HG02571 (cell line): ENCODE results near the gene ART4.

Experiments used
- ATAC-seq: cut with Tn5 transposase; IDR thresholded peaks from one replicate; pipeline ENCODE4 v1.9.1; 2021; ENCODE audit warnings: mild to moderate bottlenecking, moderate library complexity; ENCODE audit not compliant: unreplicated experiment

ART4 gene

DNA sequence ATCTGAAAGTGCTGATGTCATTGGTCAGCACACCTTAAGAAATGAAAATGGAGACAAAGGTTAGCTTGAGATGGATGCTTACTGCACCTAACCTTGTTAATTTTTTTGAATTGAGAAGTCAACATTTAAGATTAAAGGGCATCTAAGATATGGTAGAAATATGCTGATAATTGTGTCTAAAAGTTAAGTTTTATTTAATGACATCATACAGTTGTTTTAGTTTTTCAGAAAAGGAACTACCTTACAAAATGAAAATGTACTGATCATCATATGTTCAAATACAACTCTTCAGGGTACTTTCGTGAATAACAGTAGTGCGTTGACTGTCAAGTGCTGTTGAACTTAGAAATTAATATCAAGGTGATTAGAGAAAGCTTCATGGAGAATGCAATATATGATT lies 31.8 kb downstream of the ART4 start:
- ATAC-seq, result no peak

DNA sequence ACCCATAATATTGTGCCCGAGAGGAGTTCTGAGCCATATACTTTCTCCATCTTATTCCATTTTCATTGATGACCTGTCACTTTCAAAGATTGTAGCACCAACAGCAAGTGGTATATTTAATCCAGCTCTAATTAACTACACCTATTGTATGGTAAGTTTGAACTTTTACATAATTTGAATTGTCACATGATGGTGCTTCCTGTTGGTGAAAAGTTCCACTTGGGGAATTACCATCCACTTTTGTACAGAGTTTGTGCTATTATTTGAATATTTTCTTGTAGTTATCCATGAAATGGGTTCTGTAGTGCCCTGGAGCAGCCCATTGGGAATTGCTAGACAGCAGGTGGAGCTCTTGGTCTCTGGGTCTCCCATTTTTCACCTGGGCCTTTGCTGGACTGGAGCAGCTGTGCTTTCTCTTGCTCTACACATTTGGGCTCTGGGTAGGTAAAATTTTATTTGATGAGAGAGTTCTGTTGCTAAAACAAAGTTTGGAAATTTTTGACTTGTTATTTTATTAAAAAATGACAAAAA lies 32.3 kb downstream of the ART4 start:
- ATAC-seq, result no peak

GRCh38 chr12:14810167-14810952 lies 33.0 kb downstream of the ART4 start:
- ATAC-seq, result no peak

DNA sequence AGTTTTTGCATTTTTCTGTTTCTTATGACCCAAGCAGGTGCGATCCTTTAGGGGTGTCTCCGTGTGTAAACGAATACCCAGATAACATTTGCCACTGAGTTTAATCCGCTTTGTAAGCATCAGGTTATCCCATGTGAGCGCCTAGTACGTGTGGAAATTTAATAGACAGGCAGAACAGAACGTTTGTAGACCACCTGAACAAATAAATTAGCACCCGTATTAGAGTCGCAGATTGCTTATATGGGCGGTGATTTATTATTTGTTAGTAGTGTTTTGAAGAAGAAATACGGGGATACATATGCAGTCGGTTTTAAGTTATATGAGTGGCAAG lies 39.5 kb downstream of the ART4 start:
- ATAC-seq, result peak; percentile 7

- peak; percentile 99 for ATAC-seq
Measured at GRCh38 chr12:14803011-14803829, 40.1 kb downstream of the ART4 start, which contains the start of the genes C12orf60 and WBP11. Gene C12orf60 (plus strand): TSS chr12:14803670. CDS start chr12:14822936, 19,266 bp downstream. Gene WBP11 (minus strand): TSS chr12:14803478. CDS start chr12:14801383, 2,095 bp downstream.

- ATAC-seq, result no peak
Measured at GRCh38 chr12:14802721-14803010, 40.7 kb downstream of the ART4 start.

DNA sequence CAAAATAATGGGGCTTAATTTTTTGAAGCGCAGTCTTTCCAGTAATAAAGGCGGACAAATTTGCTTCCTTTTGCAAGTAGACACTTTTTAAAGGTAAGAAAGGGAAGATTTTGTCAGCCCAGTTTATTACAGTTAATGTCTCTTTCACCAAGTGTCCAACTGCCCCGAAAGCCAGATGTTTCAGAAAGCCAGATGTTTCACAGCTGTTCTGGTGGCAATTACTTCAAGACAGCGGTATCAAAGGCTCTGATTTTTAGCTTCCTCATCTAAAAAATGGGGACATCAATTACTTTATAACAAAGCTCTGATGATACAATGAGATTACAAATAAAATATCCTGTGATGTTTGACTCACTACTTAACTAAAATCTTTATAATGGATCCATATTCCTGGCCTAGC lies 41.1 kb downstream of the ART4 start:
- ATAC-seq, result no peak

GRCh38 chr12:14795028-14795448 lies 48.3 kb downstream of the ART4 start:
- no peak for ATAC-seq

DNA sequence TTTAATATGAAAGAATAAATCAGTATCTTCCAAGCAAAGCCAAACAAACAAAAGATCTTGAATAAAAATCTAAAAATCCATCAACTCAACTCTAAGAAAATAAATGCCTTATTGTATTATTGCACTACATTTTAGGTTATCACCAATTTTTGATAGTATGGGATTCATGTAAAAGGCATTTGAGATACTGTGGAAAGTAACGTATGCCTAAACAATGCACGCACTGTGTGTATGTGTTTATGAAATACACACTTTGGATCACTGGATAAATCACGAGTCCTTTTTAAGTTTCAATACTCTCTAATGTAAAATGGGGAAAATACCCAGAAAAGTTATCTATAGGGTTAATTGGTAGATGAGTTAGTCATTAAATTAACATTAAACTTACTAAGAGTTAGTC lies 57.8 kb downstream of the ART4 start:
- ATAC-seq, result no peak

GRCh38 chr12:14784471-14784870 lies 58.9 kb downstream of the ART4 start:
- no peak for ATAC-seq

DNA sequence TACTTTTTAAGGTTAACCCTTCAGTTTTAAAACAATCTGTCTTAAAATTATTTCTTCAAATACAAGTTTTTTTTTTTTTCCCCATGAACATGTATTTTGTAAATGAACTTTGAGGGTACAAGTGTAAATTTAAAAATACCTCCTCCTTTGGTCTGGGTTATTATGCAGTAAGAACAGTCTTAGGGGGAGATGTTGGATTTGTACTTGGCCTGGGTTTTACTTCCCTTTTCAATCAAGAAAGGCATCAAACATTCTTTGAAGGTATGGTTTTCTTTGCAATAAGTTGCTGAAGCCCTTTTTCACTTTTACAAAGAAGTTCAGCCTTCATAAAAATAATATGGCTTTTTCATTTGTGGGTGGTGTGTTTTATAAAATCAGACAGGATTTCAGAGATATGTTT lies 60.6 kb downstream of the ART4 start:
- no peak for ATAC-seq

DNA sequence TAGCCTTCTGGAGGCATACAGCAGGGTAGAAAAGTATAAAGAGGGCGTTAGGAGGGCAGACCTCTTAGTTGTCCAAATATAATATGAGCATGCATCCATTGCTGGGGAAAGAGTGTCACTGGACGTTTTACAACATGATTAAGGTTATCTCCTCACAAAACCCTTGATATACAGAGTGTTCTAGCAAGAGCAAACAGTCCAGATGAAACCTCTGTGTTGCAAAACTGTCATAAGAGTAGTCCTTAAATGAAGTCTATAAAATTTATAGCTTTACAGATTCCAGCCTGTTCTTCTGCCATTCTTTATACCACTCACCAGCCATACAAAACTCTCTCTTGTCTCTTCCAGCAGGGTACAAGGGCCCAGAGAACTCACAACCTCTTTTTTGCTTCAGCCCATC lies 61.8 kb downstream of the ART4 start:
- no peak for ATAC-seq

DNA sequence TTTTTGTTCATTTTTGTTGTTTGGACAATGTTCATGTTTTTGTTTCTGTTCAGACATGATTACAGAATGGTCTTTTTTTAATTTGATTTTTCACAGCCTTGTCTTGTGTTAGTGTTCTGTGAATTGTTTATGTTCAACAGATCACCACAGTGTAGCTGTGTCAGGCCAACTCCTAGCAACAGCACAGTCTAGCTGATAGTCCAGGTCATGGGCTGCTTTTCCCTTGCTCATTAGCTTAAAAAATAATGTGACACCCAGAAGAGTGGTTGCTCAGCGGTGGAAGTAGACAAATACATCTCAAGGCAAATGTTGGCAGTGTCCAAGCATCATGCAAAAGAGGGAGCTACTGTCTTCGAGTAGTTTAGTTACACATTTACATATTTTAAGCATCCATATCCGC lies 62.5 kb downstream of the ART4 start:
- no peak for ATAC-seq

DNA sequence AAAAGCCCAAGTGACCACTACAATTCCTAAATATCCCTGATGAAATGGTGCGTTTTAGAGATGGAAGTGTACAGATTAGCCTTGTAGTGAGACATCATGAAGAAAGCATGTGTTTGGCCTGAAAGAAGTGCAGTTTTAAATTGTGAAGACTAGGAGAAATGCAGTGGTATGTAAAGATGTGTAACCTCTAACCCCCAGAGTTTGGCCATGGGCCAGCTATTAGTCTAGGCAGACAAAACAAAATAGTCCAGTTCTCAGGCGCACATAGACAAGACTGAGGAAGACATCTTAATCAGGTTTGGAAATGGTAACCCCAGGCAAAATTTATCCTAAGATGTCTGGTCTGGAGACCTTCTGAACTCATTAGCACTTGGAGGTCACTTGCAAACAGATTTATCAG lies 63.5 kb downstream of the ART4 start:
- no peak for ATAC-seq

DNA sequence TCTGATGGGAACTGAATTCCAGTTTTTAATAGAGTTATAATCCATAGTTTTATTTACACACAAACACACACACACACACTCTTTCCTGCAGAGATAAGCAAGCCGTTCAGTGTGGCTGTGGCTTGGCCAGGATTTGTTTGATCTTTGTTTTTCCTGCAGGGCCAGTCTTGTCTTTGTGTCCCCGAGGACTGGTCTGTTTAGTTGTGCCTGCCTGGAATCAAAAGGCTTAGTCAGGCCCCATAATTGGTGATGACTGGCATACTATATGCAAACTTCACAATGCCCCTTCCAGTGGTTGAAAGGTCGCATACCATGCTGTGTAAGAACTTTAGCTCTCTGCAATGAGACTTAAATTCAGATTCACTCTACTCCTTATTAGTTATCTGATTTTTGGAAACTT lies 66.1 kb downstream of the ART4 start:
- ATAC-seq, result no peak

DNA sequence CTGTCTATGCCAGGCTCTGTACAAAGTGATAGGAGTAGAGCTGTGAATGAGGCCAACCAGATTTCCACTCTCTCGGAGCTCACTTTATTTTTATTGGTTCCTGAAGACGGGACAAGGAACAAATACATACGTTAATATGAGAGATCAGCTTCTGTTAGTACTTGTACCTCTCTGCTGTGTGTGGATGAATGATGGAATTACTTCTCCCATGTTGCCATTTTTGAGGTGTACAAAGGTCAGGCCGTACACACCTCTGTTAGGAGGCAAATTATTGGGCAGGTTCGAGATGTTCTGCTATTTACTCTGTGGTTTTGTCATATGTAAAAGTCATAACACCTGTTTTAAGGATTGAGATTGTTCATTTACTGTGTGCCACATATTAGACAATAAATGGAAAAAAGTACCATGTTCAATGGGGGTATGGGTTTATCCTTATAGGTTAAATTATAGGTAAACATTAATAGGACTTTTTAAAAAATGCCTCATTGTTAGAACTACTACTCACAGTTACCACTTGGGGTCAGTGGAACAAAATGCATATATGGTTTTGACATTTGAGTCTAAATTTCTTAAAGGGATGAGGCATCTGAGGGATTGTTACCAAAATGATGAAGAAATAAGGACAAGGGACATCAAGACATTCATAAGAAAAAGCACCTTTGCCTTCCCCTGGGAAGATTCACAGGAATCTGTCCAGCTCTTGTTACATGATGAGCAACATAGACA lies 66.9 kb downstream of the ART4 start:
- ATAC-seq, result no peak

- no peak for ATAC-seq
Measured at GRCh38 chr12:14775636-14775980, 67.7 kb downstream of the ART4 start.
